NCI-H1092 (cell line): ENCODE results near the gene STK32B.
A peak's percentile ranks its signal among the peaks of the same experiment; 100 is the strongest.

ENCODE experiments used
- DNase-seq: peaks from one replicate; lab custom pipeline; 2025; lab: John Stamatoyannopoulos, UW

The STK32B gene

GRCh38 chr4:5471206-5471605, 419.9 kb downstream of the STK32B start:
- DNase-seq: no peak

- no peak for DNase-seq
Measured at GRCh38 chr4:5471691-5472090, 420.4 kb downstream of the STK32B start.

- no peak for DNase-seq
Measured at GRCh38 chr4:5472160-5472591, 420.9 kb downstream of the STK32B start.

- no peak for DNase-seq
Measured at GRCh38 chr4:5473125-5473524, 421.8 kb downstream of the STK32B start.

- no peak for DNase-seq
Measured at GRCh38 chr4:5474756-5475155, 423.5 kb downstream of the STK32B start.

- no peak for DNase-seq
Measured at GRCh38 chr4:5477613-5478012, 426.3 kb downstream of the STK32B start.

GRCh38 chr4:5478169-5478568, 426.9 kb downstream of the STK32B start:
- no peak for DNase-seq

- no peak for DNase-seq
Measured at GRCh38 chr4:5478697-5479096, 427.4 kb downstream of the STK32B start.

- no peak for DNase-seq
Measured at GRCh38 chr4:5479518-5480060, 428.3 kb downstream of the STK32B start.

GRCh38 chr4:5488413-5488812, 437.1 kb downstream of the STK32B start:
- DNase-seq: no peak

- no peak for DNase-seq
Measured at GRCh38 chr4:5489260-5489659, 438.0 kb downstream of the STK32B start.

GRCh38 chr4:5497489-5497888, 446.2 kb downstream of the STK32B start:
- DNase-seq: no peak

GRCh38 chr4:5500165-5500564, 448.9 kb downstream of the STK32B start:
- no peak for DNase-seq

- no peak for DNase-seq
Measured at GRCh38 chr4:5503336-5503936, 452.2 kb downstream of the STK32B start.

- DNase-seq: no peak
Measured at GRCh38 chr4:5504486-5504885, 453.2 kb downstream of the STK32B start.

- DNase-seq: no peak
Measured at GRCh38 chr4:5510504-5510903, 459.2 kb downstream of the STK32B start.

- DNase-seq: no peak
Measured at GRCh38 chr4:5511791-5512190, 460.5 kb downstream of the STK32B start.

GRCh38 chr4:5515646-5516045, 464.4 kb downstream of the STK32B start:
- DNase-seq: no peak

GRCh38 chr4:5517372-5517771, 466.1 kb downstream of the STK32B start:
- DNase-seq: no peak

- peak; percentile 59 for DNase-seq
Measured at GRCh38 chr4:5524446-5525299, 473.4 kb downstream of the STK32B start.

GRCh38 chr4:5526080-5526846, 475.0 kb downstream of the STK32B start:
- no peak for DNase-seq

- DNase-seq: no peak
Measured at GRCh38 chr4:5527211-5527610, 475.9 kb downstream of the STK32B start.

- no peak for DNase-seq
Measured at GRCh38 chr4:5528031-5528436, 476.8 kb downstream of the STK32B start.
